ENCODE results near the gene TTC21A.
A peak's percentile ranks its signal among the peaks of the same experiment; 100 is the strongest.
"Not testable (repeated sequence)": the region's sequence is repeated elsewhere in the genome, so short reads cannot be mapped to it uniquely, and the experiment has no call there.

Gene TTC21A, protein sequence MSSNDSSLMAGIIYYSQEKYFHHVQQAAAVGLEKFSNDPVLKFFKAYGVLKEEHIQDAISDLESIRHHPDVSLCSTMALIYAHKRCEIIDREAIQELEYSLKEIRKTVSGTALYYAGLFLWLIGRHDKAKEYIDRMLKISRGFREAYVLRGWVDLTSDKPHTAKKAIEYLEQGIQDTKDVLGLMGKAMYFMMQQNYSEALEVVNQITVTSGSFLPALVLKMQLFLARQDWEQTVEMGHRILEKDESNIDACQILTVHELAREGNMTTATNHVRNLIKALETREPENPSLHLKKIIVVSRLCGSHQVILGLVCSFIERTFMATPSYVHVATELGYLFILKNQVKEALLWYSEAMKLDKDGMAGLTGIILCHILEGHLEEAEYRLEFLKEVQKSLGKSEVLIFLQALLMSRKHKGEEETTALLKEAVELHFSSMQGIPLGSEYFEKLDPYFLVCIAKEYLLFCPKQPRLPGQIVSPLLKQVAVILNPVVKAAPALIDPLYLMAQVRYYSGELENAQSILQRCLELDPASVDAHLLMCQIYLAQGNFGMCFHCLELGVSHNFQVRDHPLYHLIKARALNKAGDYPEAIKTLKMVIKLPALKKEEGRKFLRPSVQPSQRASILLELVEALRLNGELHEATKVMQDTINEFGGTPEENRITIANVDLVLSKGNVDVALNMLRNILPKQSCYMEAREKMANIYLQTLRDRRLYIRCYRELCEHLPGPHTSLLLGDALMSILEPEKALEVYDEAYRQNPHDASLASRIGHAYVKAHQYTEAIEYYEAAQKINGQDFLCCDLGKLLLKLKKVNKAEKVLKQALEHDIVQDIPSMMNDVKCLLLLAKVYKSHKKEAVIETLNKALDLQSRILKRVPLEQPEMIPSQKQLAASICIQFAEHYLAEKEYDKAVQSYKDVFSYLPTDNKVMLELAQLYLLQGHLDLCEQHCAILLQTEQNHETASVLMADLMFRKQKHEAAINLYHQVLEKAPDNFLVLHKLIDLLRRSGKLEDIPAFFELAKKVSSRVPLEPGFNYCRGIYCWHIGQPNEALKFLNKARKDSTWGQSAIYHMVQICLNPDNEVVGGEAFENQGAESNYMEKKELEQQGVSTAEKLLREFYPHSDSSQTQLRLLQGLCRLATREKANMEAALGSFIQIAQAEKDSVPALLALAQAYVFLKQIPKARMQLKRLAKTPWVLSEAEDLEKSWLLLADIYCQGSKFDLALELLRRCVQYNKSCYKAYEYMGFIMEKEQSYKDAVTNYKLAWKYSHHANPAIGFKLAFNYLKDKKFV (N-terminal part only)

DNA sequence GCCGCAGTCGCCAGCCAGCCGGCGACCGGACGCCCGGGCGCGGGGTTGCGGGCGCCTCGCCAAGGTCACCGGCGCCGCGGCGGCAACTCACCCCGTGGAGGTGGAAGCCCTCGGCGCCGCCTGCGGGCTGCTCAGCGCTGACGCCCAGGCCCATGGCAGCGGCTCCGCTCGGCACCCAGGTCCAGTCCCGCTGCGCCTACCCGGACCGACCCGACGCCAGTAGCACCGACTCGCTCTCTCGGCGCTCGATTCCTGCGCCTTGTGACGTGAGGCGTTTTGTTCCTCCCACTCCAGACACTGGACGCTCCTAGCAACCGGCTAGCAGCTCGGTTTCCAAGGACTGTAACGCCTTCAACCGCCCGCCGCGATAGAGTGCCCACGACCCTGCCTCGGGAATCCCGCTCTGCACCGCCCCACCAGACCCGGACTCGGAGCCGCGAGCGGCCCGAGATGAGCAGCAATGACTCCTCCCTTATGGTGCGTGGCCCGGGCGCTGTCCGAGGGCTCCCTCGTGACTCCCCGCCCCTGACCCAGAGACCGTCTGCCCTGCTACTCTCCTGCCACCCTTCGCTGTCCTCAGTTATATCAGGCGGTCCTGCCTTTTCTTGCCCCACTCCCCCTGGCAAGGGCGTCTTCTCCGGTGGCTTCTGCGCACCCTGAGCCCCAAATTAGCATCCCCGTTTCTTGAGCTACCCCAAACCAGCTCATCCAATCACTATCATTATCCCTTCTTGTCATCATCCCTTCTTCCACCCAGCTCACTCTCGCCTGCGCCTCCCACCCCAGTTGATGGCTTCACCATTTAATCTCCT, at the start of gene TTC21A, which contains the start of gene GORASP1:
Gene TTC21A (plus strand): TSS at position 293 of the 812 bp plus-strand sequence. CDS start 158 bp downstream, at position 451.
Gene GORASP1 (minus strand): TSS at position 240 of the 812 bp plus-strand sequence. CDS start 86 bp downstream, at position 154.
- DNase-seq (ENCODE audit: low read depth): peak; percentile 51

DNA sequence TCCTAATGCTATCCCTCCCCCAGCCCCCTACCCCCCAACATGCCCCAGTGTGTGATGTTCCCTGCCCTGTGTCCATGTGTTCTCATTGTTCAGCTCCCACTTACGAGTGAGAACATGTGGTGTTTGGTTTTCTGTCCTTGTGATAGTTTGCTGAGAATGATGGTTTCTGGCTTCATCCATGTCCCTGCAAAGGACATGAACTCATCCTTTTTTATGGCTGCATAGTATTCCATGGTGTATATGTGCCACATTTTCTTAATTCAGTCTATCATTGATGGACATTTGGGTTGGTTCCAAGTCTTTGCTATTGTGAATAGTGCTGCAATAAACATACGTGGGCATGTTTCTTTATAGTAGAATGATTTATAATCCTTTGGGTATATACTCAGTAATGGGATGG, 46.3 kb upstream of the TTC21A start:
- DNase-seq (ENCODE audit: low read depth): not testable (repeated sequence)

DNA sequence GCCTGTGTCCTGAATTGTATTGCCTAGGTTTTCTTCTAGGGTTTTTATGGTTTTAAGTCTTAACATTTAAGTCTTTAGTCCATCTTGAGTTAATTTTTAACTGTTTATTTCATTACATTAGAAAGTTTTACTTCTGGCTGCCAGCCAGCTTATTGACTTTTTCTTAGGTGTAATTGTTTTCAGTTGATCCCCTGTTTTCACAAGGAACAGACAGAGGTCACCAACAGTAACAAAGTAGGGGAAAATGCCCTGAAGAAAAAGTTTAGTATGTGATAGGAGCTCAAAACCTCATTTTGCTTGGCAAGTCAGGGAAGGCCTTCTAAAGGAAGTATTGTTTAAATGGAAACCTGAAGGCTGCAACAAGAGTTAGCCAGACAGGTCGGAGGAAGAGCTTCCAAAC, 45.3 kb upstream of the TTC21A start:
- no peak for DNase-seq (ENCODE audit: low read depth)

DNA sequence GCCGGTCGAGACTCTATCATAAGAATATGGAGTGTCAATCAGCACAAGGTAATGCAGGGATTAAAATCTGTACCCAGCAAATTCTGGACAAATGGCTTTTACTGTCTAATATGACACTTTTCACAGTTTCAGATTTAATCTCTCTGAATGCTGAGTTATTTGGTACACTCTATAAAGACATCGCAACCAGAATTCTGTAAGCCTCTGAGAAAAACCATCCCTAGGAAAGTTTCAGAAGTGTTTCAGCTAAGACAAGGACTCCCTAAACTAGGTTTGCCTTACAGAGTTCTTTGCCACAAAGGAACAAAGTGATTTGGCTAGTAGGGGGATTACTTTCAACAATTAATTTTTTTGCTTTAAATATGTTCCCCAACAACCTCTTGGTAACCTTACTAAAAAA, 44.3 kb upstream of the TTC21A start:
- DNase-seq (ENCODE audit: low read depth): no peak

DNA sequence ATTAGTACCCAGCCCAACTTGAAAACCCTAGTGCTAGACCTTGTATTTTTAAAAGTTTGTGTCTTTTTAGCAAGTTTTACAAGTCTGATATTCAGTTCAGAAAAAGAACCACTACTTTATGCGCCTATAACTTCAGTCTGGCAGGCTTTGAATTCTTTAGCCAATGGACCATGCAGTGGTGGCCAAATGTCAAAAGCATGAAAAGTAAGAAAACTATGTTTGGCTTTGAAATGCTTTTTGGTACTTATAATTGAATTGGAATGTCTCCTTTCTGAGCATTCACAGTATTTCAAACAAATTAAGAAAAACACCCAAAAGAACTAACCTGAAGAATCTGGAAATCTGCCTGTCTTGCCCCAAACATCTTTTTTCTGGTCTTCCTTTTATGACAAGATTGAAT, 42.8 kb upstream of the TTC21A start:
- peak; percentile 42 for DNase-seq (ENCODE audit: low read depth)

DNA sequence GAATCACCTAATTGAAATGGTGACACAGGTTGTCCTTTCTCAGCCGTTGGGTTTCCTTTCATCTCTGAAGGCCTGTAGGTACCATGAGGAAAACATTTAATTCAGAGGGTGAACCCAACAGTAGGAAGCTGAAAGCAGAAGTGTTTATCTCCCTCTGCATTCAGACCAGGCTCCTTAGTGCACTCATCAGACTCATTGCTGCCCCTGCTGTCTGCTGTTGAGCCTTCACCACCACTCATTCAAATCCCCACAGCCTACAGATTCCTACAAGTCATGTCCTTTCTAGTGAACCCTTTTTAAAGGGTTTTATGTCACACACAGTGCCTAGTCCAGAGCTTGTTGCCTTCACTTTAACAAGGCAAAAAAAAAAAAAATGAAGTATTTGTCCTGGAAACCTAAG, 42.3 kb upstream of the TTC21A start:
- peak; percentile 34 for DNase-seq (ENCODE audit: low read depth)

DNA sequence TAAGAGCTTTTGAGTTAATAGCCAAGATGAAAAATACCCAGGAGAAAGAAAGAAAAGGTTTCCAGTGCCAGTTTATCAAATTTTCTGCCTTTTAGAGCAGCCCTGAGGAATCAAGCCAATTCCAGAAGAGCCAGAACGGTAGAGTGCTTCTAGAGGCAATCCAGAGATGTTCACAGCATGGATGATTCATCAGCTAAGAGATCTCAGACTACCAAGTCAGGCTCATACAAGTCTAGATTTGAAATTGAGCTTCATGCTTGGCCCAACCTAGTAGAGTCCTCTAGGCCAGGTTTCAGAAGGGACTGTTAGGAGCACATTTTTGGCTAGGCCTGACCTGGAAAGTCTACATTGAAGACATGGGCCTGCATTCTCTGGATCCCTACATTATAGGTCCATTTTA, 40.2 kb upstream of the TTC21A start:
- DNase-seq (ENCODE audit: low read depth): no peak

DNA sequence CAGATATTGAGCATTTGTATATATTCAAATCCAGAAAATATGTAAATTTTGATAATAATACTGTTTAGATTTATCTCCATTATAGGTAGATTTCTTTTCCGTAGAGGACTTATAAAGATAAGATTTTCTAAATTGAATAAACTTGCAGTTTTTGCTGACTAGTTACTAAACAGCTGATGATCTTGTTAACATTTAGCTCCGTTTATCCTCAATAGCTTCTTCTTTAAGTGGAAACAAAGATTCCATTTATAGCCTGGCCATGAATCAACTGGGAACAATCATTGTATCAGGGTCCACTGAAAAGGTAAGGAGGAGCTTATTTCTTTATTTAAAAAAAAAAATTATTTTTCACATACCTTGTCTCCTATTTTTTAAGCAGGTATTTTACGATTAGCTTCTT, 38.9 kb upstream of the TTC21A start:
- DNase-seq (ENCODE audit: low read depth): no peak

DNA sequence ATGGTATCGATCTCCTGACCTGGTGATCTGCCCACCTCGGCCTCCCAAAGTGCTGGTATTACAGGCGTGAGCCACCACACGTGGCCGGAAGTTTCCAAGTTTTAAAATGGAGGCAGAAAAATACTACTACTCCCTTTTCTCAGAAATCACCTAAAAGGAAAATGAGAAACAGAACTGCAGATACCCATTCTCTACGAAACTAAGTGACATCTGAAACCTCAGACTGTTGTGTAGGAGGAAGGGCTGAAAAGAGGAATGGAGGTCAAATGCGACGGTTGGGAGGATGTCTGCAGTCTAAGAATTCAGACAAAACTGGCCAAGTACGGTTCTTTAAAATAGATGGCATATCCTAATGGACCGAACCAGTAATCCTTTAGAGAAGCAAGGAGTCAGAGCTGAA, 31.6 kb upstream of the TTC21A start:
- DNase-seq (ENCODE audit: low read depth): no peak

DNA sequence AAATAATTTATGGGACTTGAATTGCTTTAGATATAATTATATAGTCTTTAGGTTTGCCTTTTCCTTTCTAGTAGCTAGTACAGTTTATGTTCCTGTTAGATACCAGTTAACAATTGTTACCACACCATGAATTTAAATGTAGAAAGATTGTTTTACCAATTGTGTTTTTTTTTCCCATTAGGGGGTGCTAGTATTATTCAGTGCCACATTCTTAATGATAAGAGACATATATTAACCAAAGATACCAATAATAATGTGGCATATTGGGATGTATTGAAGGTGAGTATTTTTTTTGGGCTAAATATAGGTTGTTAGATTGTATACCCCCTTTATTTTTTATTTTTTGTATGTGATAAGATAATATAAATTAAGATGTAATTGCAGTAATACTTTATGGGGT, 27.9 kb upstream of the TTC21A start:
- no peak for DNase-seq (ENCODE audit: low read depth)

DNA sequence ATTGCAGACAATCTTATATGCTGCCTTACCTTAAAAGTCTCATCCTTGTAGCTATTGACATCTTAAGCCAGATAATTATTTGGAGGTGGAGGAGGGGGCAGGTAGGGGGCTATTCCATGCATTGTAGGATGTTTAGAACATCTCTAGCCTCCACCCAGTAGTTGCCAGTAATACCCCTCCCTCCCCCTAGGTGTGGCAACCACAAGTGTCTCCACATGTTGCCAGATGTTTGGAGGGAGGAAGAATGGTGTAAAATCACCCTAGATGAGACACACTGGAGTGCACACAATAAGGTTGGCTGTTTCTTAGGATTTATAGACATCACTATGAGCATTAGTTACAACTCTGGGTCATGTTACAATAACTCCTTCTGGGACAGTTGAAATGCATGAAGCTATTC, 27.5 kb upstream of the TTC21A start:
- DNase-seq (ENCODE audit: low read depth): no peak

DNA sequence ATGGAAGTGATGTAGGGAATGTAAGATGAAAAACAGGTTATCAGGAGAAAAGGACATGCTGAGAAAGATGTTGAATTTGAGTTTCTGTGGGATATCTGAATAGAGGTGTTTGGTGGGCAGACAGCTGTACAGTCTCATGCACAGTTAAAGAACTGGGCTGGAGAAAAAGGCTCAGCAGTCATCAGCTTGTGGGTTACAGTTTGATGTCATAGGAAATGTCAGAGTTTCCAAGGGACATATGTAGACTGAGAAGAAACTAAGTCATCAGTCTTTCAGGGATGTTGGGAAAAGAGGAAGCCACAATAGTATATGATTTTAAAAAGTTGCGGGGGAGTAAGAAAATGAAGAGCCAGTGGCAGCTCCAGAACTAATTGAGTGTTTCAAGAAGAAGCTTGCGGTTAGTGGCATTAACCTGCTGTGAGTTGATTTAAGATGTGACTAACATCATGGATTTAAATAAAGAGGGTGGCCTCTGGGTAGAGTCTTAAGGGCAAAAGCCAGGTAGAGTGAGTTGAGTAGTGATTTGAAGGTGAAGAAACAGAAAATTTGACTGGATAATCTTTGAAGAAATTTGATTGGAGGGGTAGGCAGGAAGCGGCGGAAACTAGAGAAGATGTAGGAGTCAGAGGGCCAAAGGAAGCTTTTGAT, 24.7 kb upstream of the TTC21A start:
- no peak for DNase-seq (ENCODE audit: low read depth)

DNA sequence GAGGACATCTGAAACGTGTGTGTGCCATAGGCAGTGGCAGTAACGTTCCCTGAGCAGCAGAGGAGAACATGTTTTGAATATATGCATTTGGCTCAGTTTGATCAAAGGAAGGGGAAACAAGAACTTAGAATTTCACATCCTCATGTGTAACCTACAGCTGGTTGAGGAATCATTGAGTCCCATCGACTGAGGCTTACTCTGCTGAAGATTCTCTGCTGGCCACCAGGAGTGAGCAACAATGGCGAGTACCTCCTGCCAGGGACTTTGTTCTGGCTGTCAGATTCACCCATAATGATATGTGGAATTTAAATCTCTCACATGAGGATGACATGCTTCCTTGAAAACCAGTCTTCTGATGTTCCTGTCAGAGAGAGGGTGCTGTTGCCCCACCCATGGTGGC, 21.3 kb upstream of the TTC21A start:
- no peak for DNase-seq (ENCODE audit: low read depth)

DNA sequence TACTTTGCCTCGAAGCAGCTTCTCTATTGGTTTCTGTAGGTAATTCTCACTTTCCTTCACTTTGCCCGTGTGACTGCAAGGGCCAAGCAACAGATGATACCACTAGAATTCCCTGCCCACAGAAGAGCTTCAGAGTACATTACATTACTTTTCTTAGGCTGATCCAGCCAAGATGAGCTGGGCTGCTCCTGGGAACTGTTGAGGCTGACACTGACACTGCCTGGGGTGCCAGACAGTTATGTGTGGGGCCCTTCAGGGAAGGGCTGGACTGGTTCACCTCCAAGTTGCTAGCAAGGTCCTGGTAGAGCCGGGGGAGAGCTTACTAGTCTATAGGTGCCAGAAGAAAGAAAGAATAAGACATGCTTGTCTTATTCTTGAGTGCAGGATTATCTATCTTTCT, 19.0 kb upstream of the TTC21A start:
- no peak for DNase-seq (ENCODE audit: low read depth)

DNA sequence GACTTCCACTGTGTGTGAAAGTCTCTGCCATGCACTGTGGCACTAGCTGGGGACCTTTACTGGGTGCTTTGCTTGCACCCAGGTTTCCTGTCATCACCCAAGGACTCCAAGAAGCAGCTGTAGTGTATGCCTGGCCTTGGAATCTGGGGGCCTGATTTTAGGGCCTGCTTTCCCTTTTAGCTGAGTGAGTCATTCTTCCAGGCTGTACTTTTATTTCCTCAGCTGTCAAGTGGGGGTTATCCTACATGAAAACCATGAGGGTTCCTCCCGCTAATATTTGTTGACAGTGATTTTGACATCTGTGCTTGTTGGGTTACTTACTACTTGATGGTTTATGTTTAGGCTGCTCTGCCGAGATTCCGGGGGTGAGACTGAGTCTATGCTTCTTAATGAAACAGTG, 18.6 kb upstream of the TTC21A start:
- no peak for DNase-seq (ENCODE audit: low read depth)

DNA sequence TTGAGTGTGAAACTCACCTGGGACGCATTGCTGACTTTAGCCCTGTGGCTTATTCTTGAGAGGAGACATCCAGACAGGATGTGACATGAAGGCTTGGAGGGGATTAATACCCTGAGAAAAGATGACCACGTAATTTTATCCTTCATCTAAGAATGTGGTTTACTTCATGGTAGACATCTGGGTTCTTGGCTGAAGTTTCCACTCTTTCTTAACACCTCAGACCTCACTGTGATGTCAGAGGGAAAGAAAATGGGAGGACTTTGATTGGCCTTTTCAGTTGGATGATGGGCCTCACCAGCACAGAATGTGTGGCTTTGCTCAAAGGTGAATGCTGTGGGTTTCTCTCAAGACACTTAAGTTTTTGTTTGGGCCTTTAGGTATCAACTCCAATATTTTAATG, 16.6 kb upstream of the TTC21A start:
- DNase-seq (ENCODE audit: low read depth): no peak

DNA sequence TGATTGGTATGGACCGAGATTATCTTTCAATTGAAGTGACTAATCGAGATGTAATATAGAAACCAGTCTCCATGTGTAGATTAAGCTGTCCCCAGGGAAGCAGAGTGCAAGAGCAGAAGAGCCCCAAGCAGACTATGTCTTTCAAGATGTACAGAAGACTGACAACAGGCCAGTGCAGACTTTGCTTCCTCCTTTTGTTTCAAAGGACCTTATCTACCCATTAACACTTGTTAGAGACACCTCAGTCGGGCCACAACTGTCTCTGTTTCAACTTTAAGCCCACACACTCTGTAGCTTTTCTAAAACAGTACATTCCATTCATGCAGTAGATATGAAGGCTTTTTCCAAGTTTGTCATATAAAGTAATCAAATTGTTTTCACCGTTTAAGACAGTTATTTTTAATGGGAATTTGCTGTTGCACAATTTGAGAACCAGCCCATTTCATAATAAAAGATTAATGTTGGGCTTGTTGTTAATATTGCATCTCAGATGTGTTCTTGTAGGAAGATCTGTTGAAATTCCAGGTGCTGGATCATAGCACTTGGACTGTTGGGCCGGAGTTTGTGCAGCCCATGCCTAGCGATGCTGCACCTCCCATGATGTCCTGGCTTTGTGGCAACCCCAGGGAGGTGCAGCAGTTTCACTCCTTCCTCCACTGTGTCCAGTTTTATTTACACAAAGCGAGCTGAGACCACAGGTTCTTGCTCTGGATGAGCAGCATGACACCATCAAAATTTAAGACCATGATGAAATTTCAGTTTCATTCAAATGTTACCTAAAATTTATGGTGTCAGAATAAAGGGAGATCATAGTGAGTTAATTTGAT, 12.4 kb upstream of the TTC21A start:
- no peak for DNase-seq (ENCODE audit: low read depth)

DNA sequence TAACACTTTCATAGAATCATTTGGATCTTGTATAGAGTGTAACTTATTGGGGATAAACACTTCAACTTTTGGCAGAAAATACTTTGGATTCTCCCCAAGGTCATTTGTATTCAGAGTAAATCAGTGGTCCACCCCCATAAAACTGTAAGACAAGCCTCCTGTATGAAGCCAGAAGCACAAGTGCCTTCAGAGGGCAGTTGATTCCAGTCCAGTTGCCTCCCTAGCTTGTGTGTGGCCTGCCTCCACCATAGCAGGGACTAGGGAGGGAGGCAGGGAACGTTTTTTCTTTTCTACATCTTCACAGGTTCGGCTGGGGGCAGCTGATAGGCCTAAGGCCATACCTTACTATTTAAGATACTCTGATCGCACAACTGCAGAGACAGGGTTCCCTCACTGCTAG, 11.7 kb upstream of the TTC21A start:
- no peak for DNase-seq (ENCODE audit: low read depth)

DNA sequence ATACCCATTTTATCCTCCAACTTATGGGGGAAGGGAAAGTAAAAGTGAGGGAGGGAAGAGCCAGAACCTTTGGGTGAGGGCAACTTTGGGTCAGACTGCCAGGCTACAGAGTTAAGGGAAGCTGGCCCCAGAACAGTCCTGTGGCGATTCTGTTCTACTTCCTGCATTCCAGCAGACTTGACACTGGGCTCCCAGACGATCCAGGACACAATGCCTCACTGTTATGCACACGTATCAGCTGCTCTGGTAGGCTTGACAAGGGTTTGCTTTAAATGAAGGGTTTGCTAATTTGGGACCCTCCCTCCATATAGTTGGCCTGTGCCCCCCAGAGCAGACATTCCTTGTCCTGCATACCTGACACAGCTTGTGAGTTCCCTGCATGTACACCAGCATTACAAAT, 10.7 kb upstream of the TTC21A start:
- no peak for DNase-seq (ENCODE audit: low read depth)
